ENCODE data around the gene MRPL38.
A peak's percentile ranks its signal among the peaks of the same experiment; 100 is the strongest.

GRCh38 chr17:75927286-75927922 is 22.7 kb upstream of the MRPL38 start:
- no peak for TF ChIP-seq CTCF (IDR thresholded peaks at IDR 0.05)
- peak in 1 of 2 donors; percentile 71 for TF ChIP-seq POLR2AphosphoS5 (IDR thresholded peaks at IDR 0.05; ENCODE audit: insufficient read depth in 1 of 2, low read depth in 1 of 2)
